ENCODE data around the gene ABHD3.
"Not testable (repeated sequence)": the region's sequence is repeated elsewhere in the genome, so short reads cannot be mapped to it uniquely, and the experiment has no call there.

Gene ABHD3, protein sequence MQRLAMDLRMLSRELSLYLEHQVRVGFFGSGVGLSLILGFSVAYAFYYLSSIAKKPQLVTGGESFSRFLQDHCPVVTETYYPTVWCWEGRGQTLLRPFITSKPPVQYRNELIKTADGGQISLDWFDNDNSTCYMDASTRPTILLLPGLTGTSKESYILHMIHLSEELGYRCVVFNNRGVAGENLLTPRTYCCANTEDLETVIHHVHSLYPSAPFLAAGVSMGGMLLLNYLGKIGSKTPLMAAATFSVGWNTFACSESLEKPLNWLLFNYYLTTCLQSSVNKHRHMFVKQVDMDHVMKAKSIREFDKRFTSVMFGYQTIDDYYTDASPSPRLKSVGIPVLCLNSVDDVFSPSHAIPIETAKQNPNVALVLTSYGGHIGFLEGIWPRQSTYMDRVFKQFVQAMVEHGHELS

DNA sequence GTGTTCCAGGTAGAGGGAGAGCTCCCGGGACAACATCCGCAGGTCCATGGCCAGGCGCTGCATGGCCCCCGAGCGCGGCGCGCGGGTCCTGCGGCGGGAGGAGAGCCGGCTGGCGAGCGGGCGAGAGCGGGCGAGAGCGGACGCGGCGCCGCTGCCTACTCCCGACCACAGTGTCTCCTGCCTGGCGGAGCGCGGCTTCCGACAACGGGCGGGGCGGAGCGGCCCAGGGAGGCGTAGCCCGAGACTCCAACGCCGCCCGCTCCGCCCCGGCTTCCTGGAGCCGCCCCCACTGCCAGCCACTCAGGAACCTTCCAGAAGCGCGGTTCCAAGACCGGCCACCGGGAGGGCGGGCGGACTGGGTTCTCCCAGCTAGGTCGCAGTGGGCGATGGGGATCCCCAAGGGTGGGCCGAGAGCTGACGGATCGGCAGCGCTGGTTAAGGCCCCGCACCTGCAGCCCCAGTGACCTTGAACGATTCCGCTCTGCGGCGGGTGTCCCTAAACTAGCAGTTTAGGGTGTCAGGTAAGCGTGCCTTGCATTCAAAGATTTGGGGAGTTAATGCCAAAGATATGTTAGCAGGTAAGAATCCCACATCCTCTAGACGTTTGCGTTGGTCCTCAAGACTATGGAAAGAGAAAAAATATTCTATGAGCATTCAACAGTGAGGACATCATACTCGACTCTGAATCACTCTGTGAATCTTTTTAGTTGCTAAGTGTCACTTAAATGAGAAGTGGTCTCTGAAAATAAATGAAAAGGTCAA is at the start of gene ABHD3:
Gene ABHD3 (minus strand): TSS at position 172 of the 762 bp plus-strand sequence. CDS start 109 bp downstream, at position 63.
- peak; percentile 86 for DNase-seq

DNA sequence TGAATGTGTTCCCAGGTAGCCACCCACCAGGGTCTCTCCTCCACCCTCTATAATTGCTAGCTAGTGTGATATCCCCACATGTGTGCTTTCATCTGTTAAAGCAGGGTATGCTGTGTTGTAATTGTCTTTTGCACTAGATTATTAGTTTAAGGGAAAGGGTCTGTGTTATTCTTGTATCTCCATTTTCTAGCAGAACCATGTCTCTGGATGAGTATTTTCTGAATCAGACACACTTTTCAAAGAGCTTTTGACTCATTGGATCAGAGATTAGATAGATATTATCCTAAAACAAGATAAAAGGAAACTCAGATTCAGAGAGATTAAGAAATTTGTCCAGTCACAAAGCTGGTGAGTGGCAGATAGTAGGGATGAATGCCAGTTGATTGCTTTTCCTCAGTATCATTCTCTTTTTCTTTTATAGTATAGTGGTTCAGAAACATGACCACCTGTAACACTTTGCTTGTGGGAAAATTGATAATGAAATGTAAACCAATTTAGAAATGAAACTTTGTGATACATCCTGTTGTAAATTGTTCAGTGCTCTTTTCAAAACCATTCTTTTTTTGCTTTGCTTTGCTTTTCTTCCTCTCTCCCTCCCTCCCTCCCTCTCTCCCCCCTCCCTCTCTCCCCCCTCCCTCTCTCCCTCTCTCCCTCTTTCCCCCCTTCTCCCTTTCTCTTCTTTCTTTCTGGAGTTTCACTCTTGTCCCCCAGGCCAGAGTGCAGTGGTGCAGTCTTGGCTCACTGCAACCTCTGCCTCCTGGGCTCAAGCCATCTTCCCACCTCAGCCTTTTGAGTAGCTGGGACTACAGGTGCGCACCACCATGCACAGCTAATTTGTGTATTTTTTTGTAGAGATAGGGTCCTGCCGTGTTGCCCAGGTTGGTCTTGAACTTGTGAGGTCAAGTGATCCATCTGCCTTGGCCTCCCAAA is 43.5 kb upstream of the ABHD3 start:
- peak; percentile 36 for DNase-seq

DNA sequence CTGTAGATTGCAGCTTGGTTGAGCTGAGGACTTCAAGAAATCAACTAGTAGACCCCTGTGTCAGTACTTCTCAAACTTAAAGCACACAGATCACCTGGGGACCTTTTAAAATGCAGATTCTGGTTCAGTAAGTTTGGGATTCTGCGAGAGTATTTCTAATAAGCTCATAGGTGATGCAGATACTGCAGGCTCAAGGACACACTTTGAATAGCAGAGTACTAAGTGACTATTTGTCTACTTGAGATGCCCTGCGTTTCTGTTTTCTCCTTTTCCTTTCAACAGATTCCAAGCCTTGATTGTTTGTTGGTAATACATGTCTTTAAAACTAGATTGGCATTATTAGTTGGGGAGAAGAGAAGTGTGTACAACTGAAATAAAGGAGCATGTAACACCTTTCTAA is 42.7 kb upstream of the ABHD3 start:
- DNase-seq: no peak

DNA sequence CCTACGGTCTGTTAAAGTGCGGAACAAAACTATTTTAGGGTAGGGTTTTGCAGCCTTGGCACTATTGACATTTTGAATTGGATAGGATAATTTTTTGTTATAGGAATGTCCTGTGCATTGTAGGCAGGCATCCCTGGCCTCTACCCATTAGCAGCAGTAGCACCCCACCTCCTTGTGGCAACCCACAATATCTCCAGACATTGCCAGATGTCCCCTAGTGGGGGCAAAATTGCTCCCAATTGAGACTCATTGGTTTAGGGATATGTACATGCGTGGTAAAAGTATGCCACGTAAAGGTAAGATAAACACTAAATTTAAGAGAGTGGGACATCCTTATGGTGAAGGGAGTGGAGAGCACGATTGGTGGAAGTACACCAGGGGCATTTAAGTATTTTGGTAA is 40.7 kb upstream of the ABHD3 start:
- DNase-seq: peak; percentile 16

DNA sequence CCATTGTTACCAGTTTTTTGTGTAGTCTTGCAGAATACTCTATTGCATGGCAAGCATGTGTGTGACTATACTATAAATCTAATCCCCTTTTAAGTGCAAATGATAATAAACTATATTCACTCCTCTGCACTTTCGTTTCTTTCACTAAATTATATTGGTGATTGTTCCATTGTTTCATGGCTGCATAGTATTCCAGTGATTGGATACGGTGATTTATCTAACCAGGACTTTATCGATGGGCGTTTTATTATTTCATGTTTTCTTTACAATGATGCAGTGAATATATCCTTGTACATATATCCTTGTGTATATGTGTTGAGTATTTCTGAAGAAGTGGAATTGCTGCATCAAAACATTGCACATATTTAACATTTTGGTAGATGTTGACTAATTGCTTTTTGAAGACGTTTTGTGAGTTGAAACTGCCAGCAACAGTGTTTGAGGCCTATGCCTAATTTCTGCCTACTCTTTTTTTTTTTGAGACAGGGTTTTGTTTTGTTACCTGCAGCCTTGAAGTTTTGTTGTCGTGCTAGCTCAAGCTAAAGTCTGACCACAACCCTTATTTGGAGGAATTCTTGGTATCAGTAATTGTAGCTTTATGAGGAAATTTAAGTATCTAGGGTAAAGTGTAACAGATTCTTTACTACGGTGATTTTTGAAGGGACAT is 38.7 kb upstream of the ABHD3 start:
- DNase-seq: no peak

DNA sequence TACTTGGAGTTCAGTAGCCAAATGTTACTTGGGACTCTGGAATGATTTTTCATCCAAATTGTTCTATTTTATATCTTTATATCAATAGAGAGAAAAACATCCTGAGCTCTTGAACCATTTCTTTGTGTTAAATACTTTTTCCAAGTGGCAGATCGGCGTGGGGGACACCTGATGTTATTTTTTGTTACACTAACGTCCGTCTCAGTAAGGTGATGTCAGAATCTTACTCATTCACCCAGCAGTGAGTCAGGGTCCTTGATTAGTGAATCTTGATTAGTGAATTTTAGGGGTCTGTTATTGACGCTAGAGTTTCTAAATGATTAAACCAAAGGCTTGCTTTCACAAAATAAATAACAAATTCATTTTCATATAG is 37.7 kb upstream of the ABHD3 start:
- DNase-seq: no peak

DNA sequence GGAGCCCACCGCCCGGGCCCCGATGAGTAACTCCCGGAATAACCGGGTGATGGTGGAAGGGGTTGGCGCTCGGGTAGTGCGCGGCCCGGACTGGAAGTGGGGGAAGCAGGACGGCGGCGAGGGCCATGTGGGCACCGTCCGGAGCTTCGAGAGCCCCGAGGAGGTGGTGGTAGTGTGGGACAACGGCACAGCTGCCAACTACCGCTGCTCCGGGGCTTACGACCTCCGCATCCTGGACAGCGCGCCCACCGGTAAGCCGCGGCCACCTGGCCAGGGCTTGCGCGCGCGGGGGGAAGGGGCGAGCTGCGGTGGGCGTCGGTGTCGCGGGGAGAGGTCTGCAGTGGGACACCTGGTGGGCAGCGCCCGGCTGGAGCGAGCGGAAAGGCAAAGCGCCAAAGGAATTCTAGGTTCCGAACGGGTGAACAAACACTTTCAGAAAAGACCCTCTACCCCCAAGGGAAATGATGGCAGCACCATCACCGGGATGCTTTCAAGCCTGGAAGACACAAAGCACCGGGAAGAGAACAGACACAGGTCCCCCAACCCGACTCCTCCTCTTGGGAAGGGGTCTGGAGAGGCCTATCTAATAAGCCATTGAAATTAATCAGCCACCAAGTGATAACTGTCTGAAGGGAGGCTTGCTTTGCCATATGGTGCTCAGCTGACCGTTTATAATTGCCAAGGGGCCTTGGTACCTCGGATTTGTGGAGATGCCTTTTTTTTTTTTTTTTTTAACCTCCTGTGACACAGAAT is 37.2 kb upstream of the ABHD3 start:
- DNase-seq: peak; percentile 91

DNA sequence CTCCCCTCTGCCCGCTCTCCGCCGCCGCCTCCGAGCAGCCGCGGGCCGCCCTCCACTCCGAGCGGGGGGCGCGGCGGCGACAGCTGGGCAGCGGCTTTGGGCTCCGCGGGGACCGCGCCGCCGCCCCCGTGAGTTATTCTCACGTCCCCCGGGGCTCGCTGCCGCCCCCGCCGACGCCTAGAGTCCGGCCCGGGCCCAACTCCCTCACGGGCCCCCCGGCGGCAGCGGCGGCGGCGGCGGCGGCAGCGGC is 36.7 kb upstream of the ABHD3 start:
- no peak for DNase-seq

DNA sequence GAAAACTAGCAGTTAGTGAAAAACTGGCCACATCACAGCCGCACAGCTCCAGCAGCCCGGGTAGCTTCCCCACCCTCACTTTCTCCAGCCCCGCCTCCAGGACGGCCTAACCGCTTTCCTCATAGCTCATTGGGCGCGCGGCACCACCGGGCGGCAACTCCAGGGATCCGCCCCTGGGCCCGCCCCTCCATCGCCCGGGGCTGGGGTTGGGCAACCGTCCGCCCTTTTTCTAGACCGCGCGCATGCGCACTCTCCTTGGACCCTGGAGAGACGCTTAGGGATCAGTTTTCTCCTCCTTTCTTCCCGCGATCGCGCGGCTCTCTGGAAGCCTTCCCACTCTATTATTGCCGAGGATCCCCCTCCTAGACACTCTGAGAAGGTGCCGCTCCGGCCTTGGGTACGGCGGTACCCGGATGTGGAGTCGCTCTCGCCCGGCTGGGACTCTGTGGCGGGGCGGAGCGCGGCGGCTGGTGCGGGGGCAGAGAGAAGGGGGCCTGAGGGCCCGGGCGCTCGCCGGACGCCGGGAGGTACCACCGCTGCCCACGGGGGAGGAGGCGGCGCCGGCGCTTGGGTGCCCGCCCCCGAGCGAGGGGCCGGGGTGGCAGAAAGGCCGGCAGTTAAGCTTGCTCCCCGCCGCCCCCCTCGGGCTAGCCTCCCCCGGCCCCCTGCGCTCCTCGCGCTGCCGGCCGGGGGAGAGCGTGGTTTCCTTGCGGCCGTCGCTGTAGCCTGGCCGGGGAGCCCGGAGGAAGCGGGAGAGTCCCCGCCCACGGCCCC is 36.2 kb upstream of the ABHD3 start, which contains the start of gene MIB1:
Gene MIB1 (plus strand): TSS at position 255 of the 774 bp plus-strand sequence. CDS start 792 bp downstream, outside the sequence.
- peak; percentile 99 for DNase-seq

DNA sequence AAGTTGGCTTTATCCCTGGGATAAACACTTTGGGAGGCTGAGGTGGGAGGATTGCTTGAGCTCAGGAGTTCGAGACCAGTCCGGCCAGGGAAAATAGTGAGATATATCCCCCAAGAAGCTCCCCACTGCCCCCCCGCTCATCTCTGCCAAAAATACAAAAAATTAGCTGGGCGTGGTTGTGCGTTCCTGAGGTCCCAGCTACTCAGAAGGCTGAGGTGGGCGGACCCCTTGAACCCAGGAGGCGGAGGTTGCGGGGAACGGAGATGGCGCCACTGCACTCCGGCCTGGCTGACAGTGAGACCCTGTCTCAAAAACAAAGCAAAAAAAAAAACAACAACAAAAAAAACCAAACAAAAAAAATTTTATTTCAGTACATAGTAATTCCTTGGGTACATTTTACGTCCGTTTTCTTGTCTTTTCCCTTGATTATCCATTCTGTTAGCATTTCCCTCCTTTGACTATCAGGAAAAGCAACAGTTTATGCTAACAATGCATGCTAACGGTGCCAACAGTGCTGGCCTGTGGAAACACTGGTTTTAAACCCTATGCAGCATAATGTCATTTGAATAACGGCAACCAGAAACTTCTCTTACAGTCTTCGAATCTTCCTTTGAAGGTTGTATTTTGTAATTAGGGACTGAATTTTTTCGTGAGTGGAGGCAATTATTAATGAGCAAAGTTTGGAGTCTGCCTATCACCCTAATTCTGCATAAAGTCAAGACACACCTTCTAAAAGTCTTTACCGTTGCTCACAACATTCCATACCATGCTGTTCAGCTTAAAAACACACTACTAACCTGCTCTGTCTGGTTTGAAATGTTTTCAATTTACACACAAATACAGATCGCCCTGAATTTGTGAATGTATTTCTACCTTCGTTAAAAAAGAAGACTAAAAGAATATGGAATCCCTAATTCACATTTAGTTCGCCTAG is 35.3 kb upstream of the ABHD3 start:
- no peak for DNase-seq

DNA sequence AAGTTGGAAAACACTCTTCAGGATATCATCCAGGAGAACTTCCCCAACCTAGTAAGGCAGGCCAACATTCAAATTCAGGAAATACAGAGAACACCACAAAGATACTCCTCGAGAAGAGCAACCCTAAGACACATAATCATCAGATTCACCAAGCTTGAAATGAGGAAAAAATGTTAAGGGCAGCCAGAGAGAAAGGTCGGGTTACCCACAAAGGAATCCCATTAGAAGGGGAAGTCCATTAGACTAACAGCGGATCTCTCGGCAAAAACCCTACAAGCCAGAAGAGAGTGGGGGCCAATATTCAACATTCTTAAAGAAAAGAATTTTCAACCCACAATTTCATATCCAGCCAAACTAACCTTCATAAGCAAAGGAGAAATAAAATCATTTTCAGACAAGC is 32.4 kb upstream of the ABHD3 start:
- not testable (repeated sequence) for DNase-seq

DNA sequence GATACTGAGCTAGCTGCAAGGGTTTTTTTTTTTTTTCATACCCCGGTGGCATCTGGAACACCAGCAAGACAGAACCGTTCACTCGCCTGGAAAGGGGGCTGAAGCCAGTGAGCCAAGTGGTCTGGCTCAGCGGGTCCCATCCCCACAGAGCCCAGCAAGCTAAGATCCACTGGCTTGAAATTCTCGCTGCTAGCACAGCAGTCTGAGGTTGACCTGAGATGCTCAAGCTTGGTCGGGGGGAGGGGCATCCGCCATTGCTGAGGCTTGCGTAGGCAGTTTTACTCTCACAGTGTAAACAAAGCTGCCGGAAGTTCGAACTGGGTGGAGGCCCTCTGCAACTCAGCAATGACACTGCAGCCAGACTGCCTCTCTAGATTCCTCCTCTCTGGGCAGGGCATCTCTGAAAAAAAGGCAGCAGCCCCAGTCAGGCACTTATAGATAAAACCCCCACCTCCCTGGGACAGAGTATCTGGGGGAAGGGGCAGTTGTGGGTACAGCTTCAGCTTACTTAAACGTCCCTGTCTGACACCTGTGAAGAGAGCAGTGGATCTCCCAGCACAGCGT is 31.0 kb upstream of the ABHD3 start:
- peak; percentile 8 for DNase-seq

DNA sequence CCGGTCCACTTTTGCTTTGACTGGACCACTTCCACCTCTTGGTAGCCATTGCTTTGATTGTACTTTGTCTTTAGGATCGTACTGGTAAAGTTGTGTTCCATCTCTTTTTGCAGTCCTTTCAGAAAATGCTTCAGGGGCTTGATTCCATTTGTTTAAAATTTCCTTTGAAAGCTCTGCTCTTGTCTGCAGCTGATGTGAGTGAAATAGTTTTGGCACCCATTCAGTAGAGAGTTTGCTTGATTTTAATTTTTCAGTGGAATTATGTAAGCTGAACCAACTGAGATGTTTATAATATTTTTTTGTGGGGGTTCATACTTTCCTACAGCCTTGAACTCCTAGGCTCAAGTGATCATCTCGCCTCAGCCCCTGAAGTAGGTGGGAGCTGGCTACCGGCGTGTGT is 28.4 kb upstream of the ABHD3 start:
- no peak for DNase-seq

DNA sequence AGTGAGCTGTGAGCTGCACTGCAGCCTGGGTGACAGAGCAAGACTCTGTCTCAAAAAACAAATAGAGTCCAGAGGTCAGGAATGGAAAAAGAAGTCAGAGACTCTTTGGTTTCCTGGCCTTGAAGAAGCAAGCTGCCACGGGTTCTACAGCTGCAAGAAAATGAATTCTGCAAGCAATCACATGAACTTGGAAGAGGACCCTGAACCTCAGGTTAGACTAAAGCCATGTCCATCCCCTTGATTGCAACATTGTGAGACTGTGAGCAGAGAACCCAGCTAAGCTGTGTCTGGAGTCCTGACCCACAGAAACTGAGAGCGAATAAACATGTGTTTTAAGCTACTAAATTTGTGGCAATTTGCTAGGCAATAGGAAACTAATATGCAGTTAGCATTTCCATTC is 23.1 kb upstream of the ABHD3 start:
- no peak for DNase-seq

DNA sequence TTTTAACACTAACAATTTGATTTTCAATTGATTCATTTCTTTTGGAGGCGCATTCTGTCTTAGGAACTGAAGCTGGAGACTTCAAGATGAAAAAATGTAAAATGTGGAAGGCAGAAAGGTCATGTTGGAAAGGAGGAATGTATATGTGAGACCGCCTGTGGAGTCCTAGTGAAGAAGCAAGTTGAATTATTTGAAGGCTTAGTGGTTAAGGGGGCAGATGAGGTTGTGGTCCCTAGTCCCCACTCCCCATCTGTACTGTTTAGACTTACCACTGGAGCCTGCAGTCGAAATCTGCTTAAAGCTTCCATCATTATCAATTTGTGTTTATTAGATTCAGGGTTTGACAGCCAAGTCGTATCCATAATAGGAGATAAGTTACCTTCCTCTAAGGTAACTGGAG is 20.6 kb upstream of the ABHD3 start:
- peak; percentile 92 for DNase-seq

DNA sequence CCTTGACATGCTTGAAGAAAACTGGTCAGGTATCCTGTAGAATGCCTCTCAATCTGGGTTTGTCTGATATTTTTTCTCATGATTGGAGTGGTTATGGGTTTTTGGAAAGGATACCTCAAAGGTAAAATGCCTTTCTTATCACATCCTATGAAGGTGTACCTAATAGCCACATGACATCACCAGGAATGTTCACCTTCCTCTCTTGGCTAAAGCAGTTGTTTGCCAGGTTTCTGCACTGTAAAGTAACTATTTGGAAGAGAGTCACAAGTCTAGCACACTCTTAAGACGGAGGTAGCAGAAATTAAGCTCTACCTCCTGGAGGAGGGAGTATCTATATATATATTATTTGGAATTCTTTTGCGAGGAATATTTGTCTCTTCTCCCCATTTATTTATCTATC is 18.1 kb upstream of the ABHD3 start:
- DNase-seq: no peak

DNA sequence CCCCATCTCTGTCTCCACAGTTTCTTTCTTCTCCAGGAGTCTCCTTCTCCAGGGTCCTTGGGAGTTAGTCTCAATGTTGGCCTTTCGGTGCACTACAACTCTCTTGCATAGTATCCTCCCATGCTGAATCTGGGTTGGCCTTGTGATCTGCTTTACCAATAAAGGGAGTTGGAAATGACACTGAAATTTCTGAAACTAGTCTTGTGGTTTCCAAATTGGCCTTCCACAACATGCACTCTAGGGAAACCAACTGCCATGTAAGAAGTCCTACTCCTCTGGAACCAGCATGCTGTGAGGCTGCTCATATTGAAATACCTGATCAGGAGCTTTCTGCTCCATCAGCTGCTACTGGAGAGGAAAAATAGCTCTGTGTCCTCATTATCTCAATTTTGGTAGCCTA is 9.9 kb upstream of the ABHD3 start:
- no peak for DNase-seq

DNA sequence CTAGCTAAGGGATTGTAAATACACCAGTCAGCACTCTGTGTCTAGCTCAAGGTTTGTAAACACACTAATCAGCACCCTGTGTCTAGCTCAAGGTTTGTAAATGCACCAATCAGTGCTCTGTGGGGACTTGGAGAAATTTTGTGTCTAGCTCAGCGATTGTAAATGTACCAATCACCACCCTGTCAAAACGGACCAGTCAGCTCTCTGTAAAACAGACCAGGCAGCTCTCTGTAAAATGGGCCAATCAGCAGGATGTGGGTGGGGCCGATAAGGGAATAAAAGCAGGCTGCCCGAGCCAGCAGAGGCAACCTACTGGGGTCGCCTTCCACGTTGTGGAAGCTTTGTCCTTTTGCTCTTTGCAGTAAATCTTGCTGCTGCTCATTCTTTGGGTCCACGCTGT is 2.6 kb upstream of the ABHD3 start:
- DNase-seq: not testable (repeated sequence)

DNA sequence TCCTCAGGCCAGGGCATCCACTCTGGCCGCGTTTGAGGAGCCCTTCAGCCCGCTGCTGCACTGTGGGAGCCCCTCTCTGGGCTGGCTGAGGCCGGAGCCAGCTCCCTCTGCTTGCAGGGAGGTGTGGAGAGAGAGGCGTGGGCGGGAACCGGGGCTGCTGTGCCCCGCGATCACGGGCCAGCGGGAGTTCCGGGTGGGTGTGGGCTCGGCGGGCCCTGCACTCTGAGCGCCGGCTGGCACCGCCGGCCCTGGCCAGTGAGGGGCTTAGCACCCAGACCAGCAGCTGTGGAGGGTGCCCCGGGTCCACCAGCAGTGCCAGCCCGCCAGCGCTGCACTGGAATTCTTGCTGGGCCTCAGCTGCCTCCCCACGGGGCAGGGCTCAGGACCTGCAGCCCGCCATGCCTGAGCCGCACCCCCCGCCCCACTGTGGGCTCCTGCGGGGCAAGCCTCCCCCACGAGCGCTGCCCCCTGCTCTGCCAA is 1.9 kb upstream of the ABHD3 start:
- no peak for DNase-seq
